Measurements from ENCODE around the gene SHKBP1. TPM values are rescaled to one million over a fixed set of nuclear protein-coding genes. Genes with fewer than 3 reads are reported as not detected.
A peak's percentile ranks its signal among the peaks of the same experiment; 100 is the strongest.

The SHKBP1 gene
- total and polyA plus RNA-seq, 2 of the 8 experiments (the other 6 are each of a cell fraction or from before 2014, with no cell fraction given), result 74.6 to 98.8 TPM

DNA sequence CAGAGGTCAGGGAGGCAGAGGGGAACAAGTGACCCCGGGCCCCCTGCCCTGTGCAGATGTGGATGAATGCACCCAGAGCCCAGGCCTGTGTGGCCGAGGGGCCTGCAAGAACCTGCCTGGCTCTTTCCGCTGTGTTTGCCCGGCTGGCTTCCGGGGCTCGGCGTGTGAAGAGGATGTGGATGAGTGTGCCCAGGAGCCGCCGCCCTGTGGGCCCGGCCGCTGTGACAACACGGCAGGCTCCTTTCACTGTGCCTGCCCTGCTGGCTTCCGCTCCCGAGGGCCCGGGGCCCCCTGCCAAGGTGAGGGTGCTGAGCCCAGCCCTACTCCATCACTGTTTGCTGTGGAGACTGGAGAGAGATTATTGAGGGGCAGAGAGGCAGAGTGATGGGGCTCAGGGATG lies 34.4 kb downstream of the SHKBP1 start:
- no peak overlapping the region for H2BK12ac ChIP-seq (ENCODE audit: low read depth, low read length)
- H3K18ac ChIP-seq (ENCODE audit: extremely low read depth, low read length), result no peak overlapping the region
- H3K79me1 ChIP-seq (ENCODE audit: low read depth, low read length), result no peaks in the 10 kb centered on the region
- CTCF ChIA-PET (ENCODE audit: partially characterized antibody), result interaction anchor here (0.8 to 2.6 kb wide), 5 partner anchors 9 to 101 kb away, joined by 3 to 14 read pairs (median 4); partner anchors contain the start of gene LTBP4
- no peak overlapping the region for H3K14ac ChIP-seq (ENCODE audit: insufficient read length)
- no peak overlapping the region for H2BK5ac ChIP-seq (ENCODE audit: low read depth, low read length)
- H3K56ac ChIP-seq (replicated peaks; ENCODE audit: insufficient read length, low read depth, low read length), result no peak overlapping the region
- no peak overlapping the region for H3K27ac ChIP-seq (ENCODE audit: low read depth, low read length)
- H4K20me1 ChIP-seq (replicated peaks in 1 of 2; ENCODE audit: control insufficient read depth in 1 of 2, insufficient read depth in 2 of 2, low read length in 2 of 2), result peaks cover 6 to 7% of the 10 kb centered on the region in 2 experiments
- TF ChIP-seq, protein P1, sequence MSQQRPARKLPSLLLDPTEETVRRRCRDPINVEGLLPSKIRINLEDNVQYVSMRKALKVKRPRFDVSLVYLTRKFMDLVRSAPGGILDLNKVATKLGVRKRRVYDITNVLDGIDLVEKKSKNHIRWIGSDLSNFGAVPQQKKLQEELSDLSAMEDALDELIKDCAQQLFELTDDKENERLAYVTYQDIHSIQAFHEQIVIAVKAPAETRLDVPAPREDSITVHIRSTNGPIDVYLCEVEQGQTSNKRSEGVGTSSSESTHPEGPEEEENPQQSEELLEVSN (IDR thresholded peaks at IDR 0.05), result no peak
- TF ChIP-seq, protein P2, sequence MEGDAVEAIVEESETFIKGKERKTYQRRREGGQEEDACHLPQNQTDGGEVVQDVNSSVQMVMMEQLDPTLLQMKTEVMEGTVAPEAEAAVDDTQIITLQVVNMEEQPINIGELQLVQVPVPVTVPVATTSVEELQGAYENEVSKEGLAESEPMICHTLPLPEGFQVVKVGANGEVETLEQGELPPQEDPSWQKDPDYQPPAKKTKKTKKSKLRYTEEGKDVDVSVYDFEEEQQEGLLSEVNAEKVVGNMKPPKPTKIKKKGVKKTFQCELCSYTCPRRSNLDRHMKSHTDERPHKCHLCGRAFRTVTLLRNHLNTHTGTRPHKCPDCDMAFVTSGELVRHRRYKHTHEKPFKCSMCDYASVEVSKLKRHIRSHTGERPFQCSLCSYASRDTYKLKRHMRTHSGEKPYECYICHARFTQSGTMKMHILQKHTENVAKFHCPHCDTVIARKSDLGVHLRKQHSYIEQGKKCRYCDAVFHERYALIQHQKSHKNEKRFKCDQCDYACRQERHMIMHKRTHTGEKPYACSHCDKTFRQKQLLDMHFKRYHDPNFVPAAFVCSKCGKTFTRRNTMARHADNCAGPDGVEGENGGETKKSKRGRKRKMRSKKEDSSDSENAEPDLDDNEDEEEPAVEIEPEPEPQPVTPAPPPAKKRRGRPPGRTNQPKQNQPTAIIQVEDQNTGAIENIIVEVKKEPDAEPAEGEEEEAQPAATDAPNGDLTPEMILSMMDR (IDR thresholded peaks at IDR 0.05; ENCODE audit: control extremely low read depth in 1 of 3, insufficient read depth in 1 of 3, low read depth in 1 of 3, low read length in 3 of 3), result no peak
- TF ChIP-seq ASH2L (IDR thresholded peaks at IDR 0.05; ENCODE audit: low read length) (no peak), BACH1 (IDR thresholded peaks at IDR 0.05; ENCODE audit: low read length) (no peak), SAP30 (IDR thresholded peaks at IDR 0.05; ENCODE audit: insufficient read depth, insufficient replicate concordance, low read length) (no peak)
- H3K4ac ChIP-seq (replicated peaks; ENCODE audit: insufficient read length, low read depth, low read length), result no peak overlapping the region
- peaks cover 25% of the 10 kb centered on the region for H3K23me2 ChIP-seq (ENCODE audit: low read depth, low read length)
- DNase-seq (ENCODE audit: low read depth in 1 of 2, low spot score in 2 of 2) (no peak), FAIRE-seq (no peak)
- H3K36me3 ChIP-seq (ENCODE audit: control insufficient read depth in 2 of 4, insufficient read depth in 4 of 4, low read length in 3 of 4), result peaks cover 0 to 3% (median 0%) of the 10 kb centered on the region in 4 experiments; a peak in 2 of 8 replicates
- 0 out of 2 replicates have a peak overlapping the region, but pooled peaks have one; percentile 70 for H2AK5ac ChIP-seq (ENCODE audit: low read depth, low read length)
- H4K8ac ChIP-seq (ENCODE audit: extremely low read depth, insufficient read depth, low read length), result no peak overlapping the region
- POLR2A ChIA-PET (ENCODE audit: partially characterized antibody), result interaction anchor here (1.2 to 1.3 kb wide), 2 partner anchors 16 to 190 kb away, joined by 3 read pairs; no protein-coding TSS in a partner anchor
- H2BK120ac ChIP-seq (replicated peaks; ENCODE audit: low read depth, low read length), result no peak overlapping the region
- H3K4me2 ChIP-seq (ENCODE audit: insufficient read depth in 1 of 2, low read depth in 2 of 2, low read length in 2 of 2), result peak overlapping the region in 1 of 2 experiments; percentile 66; a peak in 1 of 4 replicates
- no peak overlapping the region for H3K4me3 ChIP-seq (ENCODE audit: extremely low read depth in 1 of 4, insufficient read depth in 2 of 4, low read depth in 3 of 4, low read length in 4 of 4)
- H3K79me2 ChIP-seq (ENCODE audit: control insufficient read depth in 1 of 2, insufficient read depth in 2 of 2, low read length in 2 of 2), result no peaks in the 10 kb centered on the region
- no peak overlapping the region for H2BK15ac ChIP-seq (ENCODE audit: low read length)
- H3K9me3 ChIP-seq (ENCODE audit: insufficient read depth in 2 of 2, low read depth in 1 of 2, low read length in 1 of 2), result no peaks in the 10 kb centered on the region
- WGBS, 2 experiments (ENCODE audit: extremely low coverage in 1 of 2, insufficient coverage in 1 of 2, insufficient read length in 1 of 2, insufficient replicate concordance in 2 of 2, low coverage in 1 of 2, low lambda C conversion rate in 2 of 2, missing lambda C conversion rate in 1 of 2), result 89% methylated on average over 15 of the region's 15 CpGs; no CpG with 5 or more reads in 1 of the 2 experiments
- no peak overlapping the region for H4K5ac ChIP-seq (ENCODE audit: insufficient read length, low read depth, low read length)
- H3K27me3 ChIP-seq (replicated peaks in 1 of 4; ENCODE audit: control insufficient read depth in 3 of 4, extremely low read depth in 1 of 4, insufficient read depth in 3 of 4, low read length in 3 of 4), result peaks cover 2 to 54% (median 49%) of the 10 kb centered on the region in 4 experiments
- H3K4me1 ChIP-seq (replicated peaks in 1 of 4; ENCODE audit: control insufficient read depth in 3 of 4, insufficient read depth in 4 of 4, low read length in 3 of 4), result peaks cover 3 to 13% (median 10%) of the 10 kb centered on the region in 4 experiments; a peak in 6 of 7 replicates
- no peak overlapping the region for H2AFZ ChIP-seq (ENCODE audit: low read length)
- no peak overlapping the region for H2BK20ac ChIP-seq (ENCODE audit: low read length)
- no peak overlapping the region for H3K23ac ChIP-seq (ENCODE audit: insufficient read length)
- H3K9ac ChIP-seq (replicated peaks in 1 of 4; ENCODE audit: extremely low read depth in 1 of 4, low read depth in 3 of 4, low read length in 3 of 4), result no peak overlapping the region
- no peak overlapping the region for H4K91ac ChIP-seq (replicated peaks; ENCODE audit: insufficient read length, low read length)
